ENCODE data around the gene FAM136A. TPM values are rescaled to one million over a fixed set of nuclear protein-coding genes. Genes with fewer than 3 reads are reported as not detected.
A peak's percentile ranks its signal among the peaks of the same experiment; 100 is the strongest.
"Not testable (repeated sequence)": the region's sequence is repeated elsewhere in the genome, so short reads cannot be mapped to it uniquely, and the experiment has no call there.

The FAM136A gene
- total RNA-seq, 2 experiments from 2014 or later, result 34.1 to 37.4 TPM

DNA sequence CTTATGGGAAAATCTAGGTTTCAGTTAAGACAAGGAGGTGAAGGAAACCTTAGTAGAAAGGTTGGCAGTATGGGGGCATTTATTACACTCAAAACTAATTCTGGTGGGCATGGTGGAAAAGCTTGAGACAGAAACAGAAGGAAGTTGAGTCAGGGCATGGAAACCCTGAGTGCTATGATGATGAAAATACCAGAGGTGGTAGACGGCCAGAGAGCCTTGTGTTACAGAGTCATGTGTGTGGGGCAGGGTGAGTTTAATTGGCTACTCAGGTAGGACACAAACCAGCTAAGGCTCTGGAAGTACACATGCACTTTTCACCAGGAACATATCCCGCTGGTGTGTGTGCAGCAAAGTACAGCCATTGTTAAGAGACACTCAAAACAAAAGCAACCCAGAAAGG, 20.7 kb upstream of the FAM136A start:
- DNase-seq, result no peak
- POLR2A ChIA-PET, result no interaction called here
- Mint-ChIP-seq H3K27ac (no peak overlapping the region), H3K4me1 (no peaks in the 10 kb centered on the region), H3K27me3 (peaks cover 20% of the 10 kb centered on the region), H3K9me3 (no peaks in the 10 kb centered on the region), H3K4me3 (no peak overlapping the region), H3K36me3 (ENCODE audit: low read depth) (no peaks in the 10 kb centered on the region)
- CTCF ChIA-PET, result interaction anchor here (0.7 to 1.2 kb wide), 2 partner anchors 18 to 462 kb away, joined by 4 read pairs; no protein-coding TSS in a partner anchor

GRCh38 chr2:70321370-70321769, 19.5 kb upstream of the FAM136A start:
- Mint-ChIP-seq H3K27ac (no peak overlapping the region), H3K27me3 (peaks cover 24% of the 10 kb centered on the region), H3K36me3 (ENCODE audit: low read depth) (no peaks in the 10 kb centered on the region), H3K4me3 (no peak overlapping the region), H3K9me3 (no peaks in the 10 kb centered on the region), H3K4me1 (no peaks in the 10 kb centered on the region)
- ChIA-PET CTCF (interaction anchor here (1.2 kb wide), 1 partner anchor 17 kb away, joined by 4 read pairs; no protein-coding TSS in a partner anchor), POLR2A (no interaction called here)
- no peak for DNase-seq

GRCh38 chr2:70314640-70315039, 12.8 kb upstream of the FAM136A start:
- no peak for DNase-seq
- no peak overlapping the region for H3K4me3 Mint-ChIP-seq
- ChIA-PET CTCF (interaction anchor here (0.6 to 5.0 kb wide), 3 partner anchors 11 to 303 kb away, joined by 3 to 24 read pairs (median 3); no protein-coding TSS in a partner anchor), POLR2A (no interaction called here)
- peaks cover 22% of the 10 kb centered on the region for H3K27me3 Mint-ChIP-seq
- H3K27ac Mint-ChIP-seq, result no peak overlapping the region
- H3K4me1 Mint-ChIP-seq, result peaks cover 3% of the 10 kb centered on the region
- no peaks in the 10 kb centered on the region for H3K9me3 Mint-ChIP-seq
- H3K36me3 Mint-ChIP-seq (ENCODE audit: low read depth), result no peaks in the 10 kb centered on the region

- Mint-ChIP-seq H3K4me3 (no peak overlapping the region), H3K9me3 (no peaks in the 10 kb centered on the region), H3K36me3 (ENCODE audit: low read depth) (no peaks in the 10 kb centered on the region), H3K27me3 (peaks cover 15% of the 10 kb centered on the region), H3K27ac (no peak overlapping the region), H3K4me1 (peaks cover 3% of the 10 kb centered on the region)
- ChIA-PET POLR2A (no interaction called here), CTCF (interaction anchor here (5.0 kb wide), 1 partner anchor 9 kb away, joined by 24 read pairs; no protein-coding TSS in a partner anchor)
- DNase-seq, result no peak
These were observed 10.7 kb upstream of the FAM136A start for GRCh38 chr2:70312560-70312959.

DNA sequence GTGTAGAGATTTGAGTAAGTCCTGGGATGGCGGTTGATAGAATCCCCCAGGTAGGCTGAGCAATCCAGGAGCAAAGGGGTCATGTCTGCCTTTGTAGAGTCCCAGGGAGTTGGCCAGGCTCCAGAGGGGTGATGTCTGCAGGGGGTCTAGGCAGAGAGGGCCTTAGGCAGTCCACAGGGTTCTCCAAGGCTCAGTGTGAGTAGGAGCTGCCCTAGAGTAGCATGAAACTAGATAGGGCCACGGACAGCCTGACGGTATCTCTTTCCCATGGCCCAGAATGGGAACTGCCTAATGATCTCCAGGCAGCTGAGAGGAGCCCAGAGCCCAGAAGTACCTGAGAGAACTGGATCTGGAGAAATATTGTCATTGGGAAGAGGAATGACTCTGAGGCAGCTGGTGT, 9.0 kb upstream of the FAM136A start:
- Mint-ChIP-seq H3K4me1 (peaks cover 3% of the 10 kb centered on the region), H3K27me3 (peaks cover 7% of the 10 kb centered on the region), H3K36me3 (ENCODE audit: low read depth) (no peaks in the 10 kb centered on the region), H3K27ac (no peak overlapping the region), H3K4me3 (no peak overlapping the region), H3K9me3 (no peaks in the 10 kb centered on the region)
- POLR2A ChIA-PET, result no interaction called here
- DNase-seq, result no peak
- CTCF ChIA-PET, result interaction anchor here (0.7 kb wide), 1 partner anchor 9 kb away, joined by 3 read pairs; the partner anchor contains the start of gene FAM136A

DNA sequence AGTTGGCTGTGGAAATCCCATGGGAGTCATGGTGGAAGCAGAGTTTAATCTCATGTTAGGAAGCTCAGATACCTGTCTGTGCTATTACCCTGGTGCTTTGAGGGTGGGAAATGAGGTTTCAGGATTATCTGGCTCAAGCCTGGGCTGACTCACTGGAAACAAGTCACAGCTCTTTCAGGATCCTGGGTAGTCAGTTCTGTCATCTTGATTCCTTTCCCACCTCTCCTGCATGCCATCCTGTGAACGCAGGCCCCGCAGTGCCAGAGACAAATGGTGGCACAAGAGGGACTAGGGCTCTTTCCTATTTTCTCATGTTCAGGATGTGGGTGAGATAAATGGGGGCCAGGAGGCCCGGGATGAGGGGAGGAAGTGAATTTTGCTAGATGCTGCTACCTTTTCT, 3.7 kb upstream of the FAM136A start:
- H3K4me1 Mint-ChIP-seq, result peaks cover 19% of the 10 kb centered on the region
- POLR2A ChIA-PET, result interaction anchor here (5.1 kb wide), 1 partner anchor 12 kb away, joined by 49 read pairs; the partner anchor contains the start of gene SNRPG
- no peak for DNase-seq
- peaks cover 7% of the 10 kb centered on the region for H3K36me3 Mint-ChIP-seq (ENCODE audit: low read depth)
- peaks cover 8% of the 10 kb centered on the region for H3K27me3 Mint-ChIP-seq
- CTCF ChIA-PET, result interaction anchor here (0.6 to 5.5 kb wide), 10 partner anchors 9 to 346 kb away, joined by 3 to 87 read pairs (median 5); no protein-coding TSS in a partner anchor
- no peak overlapping the region for H3K27ac Mint-ChIP-seq
- no peak overlapping the region for H3K4me3 Mint-ChIP-seq
- H3K9me3 Mint-ChIP-seq, result no peaks in the 10 kb centered on the region

DNA sequence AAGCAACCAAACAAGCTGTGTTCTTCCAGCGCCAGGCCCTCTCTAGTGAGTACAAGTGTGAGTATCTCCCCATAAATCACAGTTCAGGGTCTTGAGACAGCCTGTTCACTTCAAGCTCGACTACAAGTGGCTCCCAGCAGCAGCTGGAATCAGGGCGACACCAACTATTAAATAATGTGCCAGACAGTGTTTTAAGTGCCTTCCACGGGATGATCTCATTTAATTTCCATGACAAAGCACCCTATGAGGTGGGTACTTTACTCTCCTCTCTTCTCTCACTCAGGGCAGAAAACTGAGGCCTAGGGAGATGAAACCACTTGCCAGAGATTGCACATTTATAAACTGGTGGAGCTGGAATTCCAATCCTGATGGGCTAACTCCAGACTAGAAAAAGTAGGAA, 2.6 kb upstream of the FAM136A start:
- peaks cover 2% of the 10 kb centered on the region for H3K27me3 Mint-ChIP-seq
- H3K36me3 Mint-ChIP-seq (ENCODE audit: low read depth), result peaks cover 14% of the 10 kb centered on the region
- peaks cover 23% of the 10 kb centered on the region for H3K4me1 Mint-ChIP-seq
- H3K4me3 Mint-ChIP-seq, result no peak overlapping the region
- ChIA-PET CTCF (interaction anchor here (0.5 to 5.5 kb wide), 29 partner anchors 10 to 643 kb away, joined by 3 to 87 read pairs (median 5); partner anchors contain the start of genes MXD1, PCYOX1 and SNRPG), POLR2A (interaction anchor here (1.0 to 5.1 kb wide), 3 partner anchors 11 to 343 kb away, joined by 4 to 49 read pairs (median 4); partner anchors contain the start of gene SNRPG)
- H3K27ac Mint-ChIP-seq, result no peak overlapping the region
- no peak for DNase-seq
- no peaks in the 10 kb centered on the region for H3K9me3 Mint-ChIP-seq

GRCh38 chr2:70303186-70303585, 1.3 kb upstream of the FAM136A start:
- Mint-ChIP-seq H3K4me1 (peaks cover 32% of the 10 kb centered on the region), H3K27me3 (peaks cover 2% of the 10 kb centered on the region), H3K9me3 (no peaks in the 10 kb centered on the region), H3K36me3 (ENCODE audit: low read depth) (peaks cover 24% of the 10 kb centered on the region), H3K4me3 (no peak overlapping the region), H3K27ac (no peak overlapping the region)
- ChIA-PET CTCF (interaction anchor here (0.6 to 5.5 kb wide), 21 partner anchors 10 to 578 kb away, joined by 3 to 87 read pairs (median 3); partner anchors contain the start of genes MXD1 and SNRPG), POLR2A (interaction anchor here (0.6 to 5.1 kb wide), 4 partner anchors 9 to 391 kb away, joined by 3 to 49 read pairs (median 12); partner anchors contain the start of genes MXD1 and SNRPG)
- DNase-seq, result no peak

DNA sequence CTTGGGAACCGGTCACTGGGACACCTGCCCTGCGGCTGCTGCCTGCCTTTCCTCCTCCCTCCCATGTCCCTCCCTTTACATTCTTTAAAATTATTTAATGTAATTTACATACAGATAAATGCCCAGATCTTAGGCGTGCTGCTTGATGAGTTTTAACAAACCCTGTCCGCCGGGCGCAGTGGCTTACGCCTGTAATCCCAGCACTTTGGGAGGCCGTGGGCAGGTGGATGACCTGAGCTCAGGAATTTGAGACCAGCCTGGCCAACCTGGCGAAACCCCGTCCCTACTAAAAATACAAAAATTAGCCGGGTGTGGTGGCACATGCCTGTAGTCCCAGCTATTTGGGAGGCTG, 304 bp upstream of the FAM136A start:
- not testable (repeated sequence) for H3K27ac Mint-ChIP-seq, H3K27me3 Mint-ChIP-seq, DNase-seq, H3K9me3 Mint-ChIP-seq
- ChIA-PET POLR2A (interaction anchor here (0.8 to 5.1 kb wide), 5 partner anchors 8 to 390 kb away, joined by 4 to 49 read pairs (median 6); partner anchors contain the start of genes C2orf42, MXD1, PCYOX1 and SNRPG), CTCF (interaction anchor here (0.7 to 5.5 kb wide), 20 partner anchors 9 to 577 kb away, joined by 3 to 87 read pairs (median 4); partner anchors contain the start of genes MXD1, PCYOX1 and SNRPG)
- H3K4me1 Mint-ChIP-seq, result peaks cover 36% of the 10 kb centered on the region
- H3K36me3 Mint-ChIP-seq (ENCODE audit: low read depth), result peaks cover 30% of the 10 kb centered on the region
- H3K4me3 Mint-ChIP-seq, result peak overlapping the region; percentile 93

GRCh38 chr2:70300771-70301343, 1.0 kb downstream of the FAM136A start:
- ChIA-PET POLR2A (interaction anchor here (1.6 to 5.1 kb wide), 3 partner anchors 7 to 387 kb away, joined by 6 to 49 read pairs (median 19); partner anchors contain the start of genes C2orf42, MXD1 and SNRPG), CTCF (interaction anchor here (0.5 to 5.5 kb wide), 10 partner anchors 7 to 1031 kb away, joined by 3 to 87 read pairs (median 4); partner anchors contain the start of genes PCYOX1, SNRPG and ZNF638)
- no peak for DNase-seq
- peak overlapping the region; percentile 91 for H3K27ac Mint-ChIP-seq
- H3K36me3 Mint-ChIP-seq (ENCODE audit: low read depth), result peaks cover 39% of the 10 kb centered on the region
- no peaks in the 10 kb centered on the region for H3K9me3 Mint-ChIP-seq
- peaks cover 2% of the 10 kb centered on the region for H3K27me3 Mint-ChIP-seq
- peak overlapping the region; percentile 93 for H3K4me3 Mint-ChIP-seq
- peaks cover 46% of the 10 kb centered on the region for H3K4me1 Mint-ChIP-seq

GRCh38 chr2:70297828-70298227, 4.0 kb downstream of the FAM136A start:
- H3K4me3 Mint-ChIP-seq, H3K27me3 Mint-ChIP-seq, H3K27ac Mint-ChIP-seq, H3K9me3 Mint-ChIP-seq, DNase-seq: not testable (repeated sequence)
- peaks cover 47% of the 10 kb centered on the region for H3K4me1 Mint-ChIP-seq
- CTCF ChIA-PET, result interaction anchor here (0.7 kb wide), 1 partner anchor 1697 kb away, joined by 3 read pairs; no protein-coding TSS in a partner anchor
- peaks cover 39% of the 10 kb centered on the region for H3K36me3 Mint-ChIP-seq (ENCODE audit: low read depth)
- POLR2A ChIA-PET, result interaction anchor here (2.0 kb wide), 1 partner anchor 9 kb away, joined by 4 read pairs; no protein-coding TSS in a partner anchor

DNA sequence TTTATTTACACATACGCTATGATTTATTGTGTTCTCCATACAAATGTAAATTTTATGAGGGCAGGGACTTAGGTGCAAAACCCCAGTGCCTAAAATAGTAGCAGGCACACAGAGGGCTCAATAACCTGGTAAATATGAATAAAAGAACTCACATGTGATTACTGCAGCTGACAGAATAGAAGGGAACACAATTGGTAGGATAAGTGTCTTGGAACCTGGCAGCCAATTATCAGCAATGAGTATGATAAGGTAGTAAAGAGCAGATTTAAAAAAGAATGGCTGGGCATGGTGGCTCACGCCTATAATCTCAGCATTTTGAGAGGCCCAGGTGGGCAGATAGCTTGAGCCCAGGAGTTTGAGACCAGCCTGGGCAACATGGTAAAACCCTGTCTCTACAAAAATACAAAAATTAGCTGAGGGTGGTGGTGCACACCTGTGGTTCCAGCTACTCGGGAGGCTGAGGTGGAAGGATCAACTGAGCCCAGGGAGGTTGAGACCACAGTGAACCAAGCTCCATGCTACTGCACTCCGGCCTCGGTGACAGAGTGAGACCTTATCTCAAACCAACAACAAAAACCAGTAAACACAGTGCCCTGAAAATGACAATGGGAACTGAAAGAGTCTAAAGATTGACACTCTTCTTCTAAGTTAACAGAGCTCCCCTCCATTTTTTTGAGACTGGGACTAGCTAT, 18.2 kb downstream of the FAM136A start:
- no peaks in the 10 kb centered on the region for H3K27me3 Mint-ChIP-seq
- H3K9me3 Mint-ChIP-seq, result no peaks in the 10 kb centered on the region
- POLR2A ChIA-PET, result interaction anchor here (4.3 kb wide), 1 partner anchor 10 kb away, joined by 40 read pairs; the partner anchor contains the start of gene SNRPG
- CTCF ChIA-PET, result interaction anchor here (1.5 kb wide), 1 partner anchor 9 kb away, joined by 4 read pairs; the partner anchor contains the start of gene SNRPG
- H3K27ac Mint-ChIP-seq, result no peak overlapping the region
- peaks cover 75% of the 10 kb centered on the region for H3K36me3 Mint-ChIP-seq (ENCODE audit: low read depth)
- peaks cover 24% of the 10 kb centered on the region for H3K4me1 Mint-ChIP-seq
- DNase-seq, result no peak
- no peak overlapping the region for H3K4me3 Mint-ChIP-seq

Data from activated CD4-positive, alpha-beta memory T cell treated with anti-CD3 and anti-CD28 coated beads, Interleukin-2, amount 10 ng/mL, durations not matched to agents 7 days and 5 days (primary cell).